Tibial artery (tissue), 4 donors: Measurements from ENCODE around the gene INPP4B.
A peak's percentile ranks its signal among the peaks of the same experiment; 100 is the strongest.

Experiments used
- DNase-seq, 2 donors: peaks; one replicate each; pipeline ENCODE4 v3.0.0-alpha.2; 2019
- H3K27ac ChIP-seq, 2 donors: fragments of 200-600 bp; sonication (generic) in 1 of 2; 1 replicate in 1 of 2; 2 replicates in 1 of 2; pipeline ENCODE4 v1.5.1; 2018 to 2019; ENCODE audit warnings: mild to moderate bottlenecking in 1 of 2
- H3K27me3 ChIP-seq, 2 donors: fragments of 200-600 bp; sonication (generic) in 1 of 2; one replicate each; pipeline versions ENCODE4 v1.5.1 to v1.6.0; 2016 to 2019
- H3K36me3 ChIP-seq, 3 donors: fragments of 200-600 bp; sonication (generic) in 2 of 3; one replicate each; pipeline ENCODE4 v1.5.1; 2016 to 2019; ENCODE audit warnings: mild to moderate bottlenecking in 2 of 3
- H3K4me1 ChIP-seq, 4 donors: fragments of 200-600 bp; sonication (generic) in 2 of 4; 1 replicate in 3 of 4; 2 replicates in 1 of 4; pipeline ENCODE4 v1.5.1; 2016 to 2019
- H3K4me3 ChIP-seq, 2 donors: fragments of 200-600 bp; sonication (generic) in 1 of 2; 1 replicate in 1 of 2; 2 replicates in 1 of 2; pipeline ENCODE4 v1.5.1; 2018 to 2019; ENCODE audit warnings: mild to moderate bottlenecking in 2 of 2
- H3K9me3 ChIP-seq, 3 donors: fragments of 200-600 bp; sonication (generic) in 1 of 3; one replicate each; pipeline ENCODE4 v1.5.1; 2016 to 2019
- CTCF ChIP-seq, 2 experiments: fragments of 200-600 bp in 1 of 2; fragments of 450-650 bp in 1 of 2; IDR thresholded peaks; one replicate each; pipeline ENCODE4 v1.5.1; 2017 to 2019; ENCODE audit warnings: antibody characterized with exemption in 2 of 2, mild to moderate bottlenecking in 1 of 2, moderate library complexity in 1 of 2
- intact Hi-C: fragments of 100-400 bp; cut with DNase I; formaldehyde crosslinking; loops from one replicate; pipeline ENCODE4 v1.15.0; 2023; ENCODE audit warnings: low total_unique reads

Gene INPP4B

DNA sequence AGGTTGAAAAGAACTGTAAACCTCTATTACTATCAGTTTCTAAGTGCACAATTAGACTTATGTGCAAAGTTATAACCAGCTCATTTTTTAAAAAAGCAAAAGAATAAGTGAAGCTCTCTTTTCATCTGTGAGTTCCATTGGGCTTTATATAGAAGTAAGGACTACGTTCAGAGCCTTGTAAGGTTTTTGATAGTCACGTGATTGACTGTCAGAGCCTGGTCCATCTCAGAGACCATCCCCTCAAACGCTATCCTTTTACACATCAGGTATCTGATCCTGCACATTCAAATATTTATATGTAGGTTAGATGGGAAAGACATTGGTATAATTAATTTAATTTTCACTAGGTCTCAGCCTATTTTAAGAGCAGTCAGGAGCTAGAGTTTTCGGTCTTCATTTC, 279.3 kb downstream of the INPP4B start:
- intact Hi-C loops = no loop called here
- H3K9me3 ChIP-seq = no peaks in the 10 kb centered on the region
- no peaks in the 10 kb centered on the region for H3K27me3 ChIP-seq
- H3K4me1 ChIP-seq = peaks cover 0 to 21% (median 1%) of the 10 kb centered on the region in 4 donors
- TF ChIP-seq CTCF (IDR thresholded peaks at IDR 0.05) = no peak
- H3K27ac ChIP-seq = peak overlapping the region in 1 of 2 donors; percentile 47
- H3K4me3 ChIP-seq = no peak overlapping the region
- no peak for DNase-seq
- no peaks in the 10 kb centered on the region for H3K36me3 ChIP-seq

DNA sequence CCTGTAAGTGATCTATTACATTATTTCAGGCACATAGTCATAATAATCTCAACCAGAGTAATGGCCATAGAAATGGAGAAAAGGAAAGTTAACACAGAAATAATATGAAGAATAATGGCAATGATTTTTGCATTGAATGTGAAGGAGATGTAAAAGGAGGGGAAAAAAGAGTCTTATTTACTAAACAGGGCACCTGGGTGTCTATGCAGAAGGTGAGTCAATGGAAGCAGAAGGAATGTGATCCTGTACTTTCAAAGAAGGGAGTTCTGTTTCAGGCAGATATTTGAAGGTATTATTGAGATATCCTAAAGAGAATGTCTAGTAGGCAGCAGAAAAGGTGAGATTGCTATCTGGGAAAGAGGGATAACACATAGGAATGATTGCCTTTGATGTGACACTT, 279.9 kb downstream of the INPP4B start:
- Histone ChIP-seq H3K4me1 (peaks cover 0 to 21% (median 1%) of the 10 kb centered on the region in 4 donors), H3K27me3 (no peaks in the 10 kb centered on the region), H3K27ac (peak overlapping the region in 1 of 2 donors; percentile 47), H3K36me3 (no peaks in the 10 kb centered on the region), H3K9me3 (no peaks in the 10 kb centered on the region), H3K4me3 (peak overlapping the region; percentile 12 to 14)
- no peak for TF ChIP-seq CTCF (IDR thresholded peaks at IDR 0.05)
- intact Hi-C loops = no loop called here
- no peak for DNase-seq

GRCh38 chr4:142565771-142566170, 280.3 kb downstream of the INPP4B start:
- DNase-seq = no peak
- Histone ChIP-seq H3K4me3 (peak overlapping the region; percentile 12 to 14), H3K36me3 (no peaks in the 10 kb centered on the region), H3K27ac (peak overlapping the region in 1 of 2 donors; percentile 47), H3K27me3 (no peaks in the 10 kb centered on the region), H3K4me1 (peaks cover 0 to 21% (median 1%) of the 10 kb centered on the region in 4 donors), H3K9me3 (no peaks in the 10 kb centered on the region)
- TF ChIP-seq CTCF (IDR thresholded peaks at IDR 0.05) = no peak
- intact Hi-C loops = no loop called here

- H3K27ac ChIP-seq = no peak overlapping the region
- DNase-seq = no peak
- intact Hi-C loops = no loop called here
- H3K9me3 ChIP-seq = no peaks in the 10 kb centered on the region
- H3K4me1 ChIP-seq = peaks cover 0 to 27% (median 1%) of the 10 kb centered on the region in 4 donors
- H3K4me3 ChIP-seq = no peak overlapping the region
- no peaks in the 10 kb centered on the region for H3K27me3 ChIP-seq
- no peaks in the 10 kb centered on the region for H3K36me3 ChIP-seq
- TF ChIP-seq CTCF (IDR thresholded peaks at IDR 0.05) = no peak
Observed at GRCh38 chr4:142563682-142564291, 282.3 kb downstream of the INPP4B start.

- Histone ChIP-seq H3K36me3 (no peaks in the 10 kb centered on the region), H3K9me3 (no peaks in the 10 kb centered on the region), H3K27me3 (no peaks in the 10 kb centered on the region), H3K4me3 (no peak overlapping the region), H3K4me1 (peaks cover 0 to 15% (median 0%) of the 10 kb centered on the region in 4 donors), H3K27ac (no peak overlapping the region)
- no peak for DNase-seq
- intact Hi-C loops = no loop called here
- TF ChIP-seq CTCF (IDR thresholded peaks at IDR 0.05) = no peak
Observed at GRCh38 chr4:142559986-142560385, 286.1 kb downstream of the INPP4B start.
